NCI-H2029 treated with DMSO at 0.1 percent for 48 hours (cell line): ENCODE data around the gene SAMD8.
"Not testable (repeated sequence)": the region's sequence is repeated elsewhere in the genome, so short reads cannot be mapped to it uniquely, and the experiment has no call there.

Experiments used
- DNase-seq: peaks from one replicate; lab custom pipeline; 2025; lab: John Stamatoyannopoulos, UW

SAMD8 gene

DNA sequence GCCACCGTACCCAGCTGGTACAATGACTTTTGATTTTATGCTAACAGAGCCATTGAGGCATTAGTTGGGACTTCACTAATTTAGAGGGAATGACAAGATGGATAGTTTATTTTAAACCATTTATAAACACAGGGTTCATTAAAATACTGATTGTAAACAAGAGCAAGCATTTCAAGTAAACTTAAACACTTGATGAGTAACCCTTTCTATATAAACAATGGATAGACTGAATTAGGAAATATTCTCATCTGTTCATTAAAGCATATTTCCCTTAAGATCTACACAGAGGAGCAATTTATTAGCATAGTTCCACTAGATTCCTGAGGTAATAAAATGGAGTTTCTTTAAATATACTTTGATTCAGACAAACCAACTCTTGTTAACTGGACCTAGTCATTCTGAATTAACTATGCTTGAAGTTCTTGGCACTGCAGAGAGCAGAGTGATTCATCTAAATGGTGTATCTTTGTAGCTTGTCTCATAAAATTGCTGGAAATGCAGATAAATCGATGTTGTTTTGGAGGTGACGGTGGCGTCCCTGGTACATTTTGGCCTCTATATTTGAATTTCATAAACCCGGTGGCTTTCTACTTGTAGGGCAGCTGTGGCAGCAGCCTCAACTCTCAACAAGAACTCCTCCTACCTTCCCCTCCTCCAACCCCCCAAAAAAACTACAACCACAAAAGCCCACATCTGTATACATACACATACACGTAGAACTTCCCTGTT is 83.7 kb downstream of the SAMD8 start:
- no peak for DNase-seq

DNA sequence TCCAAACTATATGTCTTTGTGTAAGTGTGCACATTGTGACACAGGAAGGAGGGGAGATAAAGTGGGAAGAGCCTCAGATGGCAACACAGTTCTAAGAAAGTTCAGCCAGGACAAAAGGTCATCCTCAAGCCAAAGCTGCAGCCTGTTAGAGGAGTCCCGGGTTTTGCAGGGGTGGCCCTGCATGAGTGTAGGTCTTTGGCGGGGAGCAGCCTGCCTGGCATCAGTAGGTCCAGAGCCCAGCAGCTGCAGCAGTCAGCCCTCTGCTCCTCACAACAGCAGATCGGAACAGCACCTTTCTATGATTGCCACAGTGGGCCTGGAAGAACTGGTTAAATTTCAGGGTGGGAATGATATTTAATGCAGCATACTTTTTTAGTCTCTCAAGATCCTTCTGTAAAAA is 85.6 kb downstream of the SAMD8 start:
- no peak for DNase-seq

DNA sequence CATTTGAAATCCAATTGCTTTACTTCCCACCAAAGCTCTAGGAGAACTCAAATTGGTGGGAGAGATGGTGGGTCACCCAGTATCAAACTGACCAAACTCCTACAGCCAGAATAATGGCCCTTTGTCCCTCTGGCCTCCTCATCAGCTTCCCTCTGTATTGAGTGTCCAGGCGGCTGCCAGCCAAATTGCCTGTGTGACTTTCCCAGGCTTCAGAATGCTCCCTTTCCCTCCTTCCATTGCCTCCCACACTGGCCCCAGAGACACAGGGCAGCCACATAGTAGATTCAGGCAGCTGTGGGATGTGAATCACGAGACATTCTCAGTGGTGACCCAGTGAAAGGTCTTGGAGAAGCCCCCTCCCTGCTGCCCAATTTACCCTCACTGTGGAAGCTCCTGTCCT is 86.5 kb downstream of the SAMD8 start:
- no peak for DNase-seq

DNA sequence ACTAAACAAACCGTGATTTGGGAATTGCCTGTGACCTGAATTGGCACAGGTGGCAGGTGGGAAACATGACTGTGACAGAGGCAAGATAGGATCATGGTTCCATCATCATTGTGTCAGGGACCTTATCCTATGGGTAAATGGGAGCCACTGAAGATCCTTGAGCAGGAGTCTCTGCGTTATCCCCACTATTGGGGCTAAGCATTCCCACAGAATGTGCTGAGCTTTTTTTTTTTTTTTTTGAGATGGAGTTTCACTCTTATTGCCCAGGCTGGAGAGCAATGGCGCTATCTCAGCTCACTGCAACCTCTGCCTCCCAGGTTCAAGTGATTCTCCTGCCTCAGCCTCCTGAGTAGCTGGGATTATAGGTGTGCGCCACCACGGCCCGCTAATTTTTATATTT is 88.5 kb downstream of the SAMD8 start:
- DNase-seq: not testable (repeated sequence)

DNA sequence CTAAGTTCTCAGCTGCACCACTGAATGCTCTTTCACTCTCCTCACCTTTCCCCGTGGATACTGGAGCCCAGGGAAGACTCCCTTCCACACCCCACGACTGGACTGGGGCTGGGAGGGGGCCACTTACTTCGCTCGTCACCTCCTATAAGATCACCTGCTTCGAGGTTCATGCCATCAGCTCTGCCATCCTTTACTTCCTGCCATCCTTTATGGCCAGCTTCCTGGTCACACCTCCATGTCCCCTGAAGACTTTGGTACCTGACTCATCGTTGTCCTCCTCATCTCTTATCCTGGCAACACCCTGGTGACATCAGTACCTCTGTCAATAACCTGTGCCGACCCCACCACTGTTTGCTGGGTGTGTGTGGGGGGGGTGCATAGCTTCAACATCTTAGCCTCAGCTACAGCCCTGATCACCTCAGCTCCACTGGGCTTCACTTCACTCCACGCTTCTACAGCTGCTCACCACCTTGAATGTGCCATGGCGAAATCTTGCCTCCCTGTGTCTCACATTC is 90.4 kb downstream of the SAMD8 start:
- no peak for DNase-seq

DNA sequence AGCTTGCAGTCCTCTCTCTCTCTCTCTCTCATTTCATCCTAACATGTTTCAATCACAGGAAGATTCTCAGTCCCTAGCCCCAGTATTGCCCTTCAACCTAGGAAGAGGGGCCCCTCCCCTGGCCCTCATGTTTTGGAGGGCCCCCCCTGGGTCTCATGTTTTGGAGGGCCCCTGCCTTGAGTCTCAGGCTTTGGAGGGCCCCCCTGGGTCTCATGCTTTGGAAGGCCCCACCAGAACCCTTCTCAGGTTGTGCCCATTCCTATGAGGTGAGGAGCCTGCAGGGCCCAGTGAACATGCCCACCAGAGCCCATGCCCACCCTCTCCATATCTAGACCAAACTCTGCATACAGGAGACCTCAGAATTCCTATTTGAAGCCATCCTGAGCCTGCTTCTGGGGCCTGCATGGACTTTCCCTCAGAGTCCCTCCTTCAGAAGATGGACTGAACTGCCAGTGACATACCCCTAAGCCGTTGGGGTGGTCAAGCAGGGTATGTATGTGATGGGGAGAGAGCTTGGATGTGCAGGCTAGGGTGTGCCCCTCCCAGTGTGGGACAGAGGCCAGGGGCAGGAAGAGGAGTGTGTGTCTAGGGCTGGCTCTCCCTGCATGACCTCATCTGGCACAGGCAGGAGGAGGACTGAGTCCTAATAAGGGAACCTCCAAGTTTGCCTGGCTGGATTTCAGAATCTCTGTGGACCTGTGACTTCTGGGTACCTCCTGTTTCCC is 91.0 kb downstream of the SAMD8 start:
- DNase-seq: no peak

DNA sequence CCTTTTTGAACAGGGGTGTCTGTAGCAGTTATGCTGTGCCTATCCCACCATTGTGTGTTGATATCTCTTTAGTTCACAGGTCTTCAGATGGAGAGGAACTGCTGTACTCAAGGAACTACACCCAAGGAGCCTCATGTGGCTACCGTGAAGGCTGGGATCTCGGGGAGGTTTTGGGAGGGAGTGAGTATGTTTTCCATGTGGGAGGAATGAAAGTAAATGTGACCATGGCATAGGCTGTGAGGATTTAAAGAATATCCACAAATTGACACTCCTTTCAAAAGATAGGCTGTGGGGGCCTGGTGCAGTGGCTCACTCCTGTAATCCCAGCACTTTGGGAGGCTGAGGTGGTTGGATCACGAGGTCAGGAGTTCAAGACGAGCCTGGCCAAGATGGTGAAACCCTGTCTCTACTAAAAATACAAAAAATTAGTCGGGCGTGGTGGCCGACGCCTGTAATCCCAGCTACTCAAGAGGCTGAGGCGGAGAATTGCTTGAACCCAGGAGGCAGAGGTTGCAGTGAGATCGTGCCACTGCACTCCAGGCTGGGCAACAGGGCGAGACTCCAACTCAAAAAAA is 91.7 kb downstream of the SAMD8 start:
- DNase-seq: not testable (repeated sequence)

DNA sequence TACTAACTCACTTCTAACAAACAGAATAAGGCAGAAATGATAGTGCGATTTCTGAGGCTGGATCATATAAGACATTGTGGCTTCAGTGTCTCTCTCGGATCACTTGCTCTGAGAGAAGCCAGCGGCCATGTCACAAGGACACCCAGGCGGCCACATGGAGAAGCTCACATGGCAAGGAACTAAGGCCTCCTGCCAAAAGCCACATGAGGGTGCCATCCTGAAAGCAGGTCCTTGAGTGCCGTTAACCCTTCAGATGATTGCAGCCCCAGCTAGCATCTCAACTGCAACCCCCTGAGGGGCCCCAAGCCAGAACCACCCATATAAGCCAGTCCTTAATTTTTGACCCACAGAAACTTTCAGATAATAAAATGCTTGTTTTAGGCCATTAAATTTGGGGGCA is 92.3 kb downstream of the SAMD8 start:
- DNase-seq: no peak

DNA sequence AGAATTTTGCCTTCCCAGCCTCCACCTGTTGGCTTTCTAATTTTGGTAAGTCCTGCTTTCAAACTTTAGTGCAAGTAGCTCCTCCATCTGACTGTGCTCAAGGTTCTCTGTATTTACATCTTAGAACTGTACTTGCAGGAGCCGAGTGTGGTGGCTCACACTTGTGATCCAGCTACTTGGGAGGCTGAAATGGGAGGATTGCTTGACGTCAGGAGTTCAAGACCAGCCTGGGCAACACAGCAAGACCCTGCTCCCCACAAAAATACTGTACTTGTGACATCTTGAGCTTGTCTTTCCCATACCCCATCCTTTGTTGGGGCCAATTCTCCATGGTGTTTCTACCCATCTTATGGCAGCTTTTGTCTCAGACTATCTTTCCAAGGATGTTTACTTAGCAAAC is 94.5 kb downstream of the SAMD8 start:
- DNase-seq: no peak

DNA sequence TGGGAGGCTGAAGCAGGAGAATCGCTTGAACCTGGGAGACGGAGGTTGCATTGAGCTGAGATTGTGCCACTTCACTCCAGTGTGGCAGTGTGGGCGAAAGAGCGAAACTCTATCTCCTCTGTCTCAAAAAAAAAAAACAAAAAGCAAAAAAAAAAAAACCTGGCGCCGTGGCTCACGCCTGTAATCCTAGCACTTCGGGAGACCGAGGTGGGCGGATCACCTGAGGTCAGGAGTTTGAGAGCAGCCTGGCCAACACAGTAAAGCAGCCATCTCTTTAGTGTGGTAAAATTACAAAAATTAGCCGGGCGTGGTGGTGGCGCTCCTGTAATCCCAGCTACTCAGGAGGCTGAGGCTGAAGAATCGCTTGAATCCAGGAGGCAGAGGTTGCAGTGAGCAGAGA is 95.2 kb downstream of the SAMD8 start:
- not testable (repeated sequence) for DNase-seq

DNA sequence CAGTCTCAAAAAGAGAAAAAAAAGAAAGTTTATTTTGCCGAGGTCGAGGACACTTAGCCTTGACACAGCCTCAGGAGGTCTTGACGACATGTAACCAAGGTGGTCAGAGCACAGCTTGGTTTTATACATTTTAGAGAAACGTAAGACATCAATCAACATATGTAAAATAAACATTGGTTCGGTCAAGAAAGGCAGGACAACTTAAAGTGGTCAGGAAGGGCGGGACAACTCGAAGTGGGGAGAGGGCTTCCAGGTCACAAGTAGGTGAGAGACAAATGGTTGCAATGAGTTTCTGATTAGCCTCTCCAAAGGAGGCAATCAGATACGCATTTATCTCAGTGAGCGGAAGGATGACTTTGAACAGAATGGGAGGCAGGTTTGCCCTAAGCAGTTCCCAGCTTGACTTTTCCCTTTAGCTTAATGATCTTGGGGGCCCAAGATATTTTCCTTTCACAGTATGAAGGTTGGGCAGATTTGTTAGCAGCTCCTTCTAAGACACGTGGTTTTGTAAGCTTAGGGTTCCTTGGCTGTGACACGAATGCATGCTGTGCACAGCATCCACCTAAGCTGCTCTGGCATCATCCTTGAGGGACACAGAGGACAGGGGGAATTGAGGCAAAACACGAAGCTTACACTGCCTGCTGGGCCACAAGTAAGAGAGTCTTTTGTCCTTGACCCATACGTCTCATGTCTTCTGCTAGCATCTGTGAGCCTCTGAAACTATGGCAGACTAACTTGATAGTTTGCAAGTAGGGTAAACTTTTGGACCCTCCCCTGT is 95.8 kb downstream of the SAMD8 start:
- DNase-seq: no peak

DNA sequence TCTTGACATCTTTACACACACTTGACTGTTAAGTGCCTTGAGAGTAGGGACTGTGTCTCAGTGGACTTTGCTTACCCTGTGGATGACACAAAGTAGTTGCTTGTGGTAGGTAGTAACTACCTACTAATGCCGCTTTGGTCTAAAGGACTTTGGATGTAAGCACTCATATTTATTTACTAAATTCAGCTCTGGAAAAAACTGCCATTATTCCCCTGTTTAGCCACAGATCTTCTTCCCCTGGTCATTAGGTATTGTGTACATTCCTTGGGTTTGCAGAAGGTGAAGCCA is 96.3 kb downstream of the SAMD8 start:
- DNase-seq: no peak

DNA sequence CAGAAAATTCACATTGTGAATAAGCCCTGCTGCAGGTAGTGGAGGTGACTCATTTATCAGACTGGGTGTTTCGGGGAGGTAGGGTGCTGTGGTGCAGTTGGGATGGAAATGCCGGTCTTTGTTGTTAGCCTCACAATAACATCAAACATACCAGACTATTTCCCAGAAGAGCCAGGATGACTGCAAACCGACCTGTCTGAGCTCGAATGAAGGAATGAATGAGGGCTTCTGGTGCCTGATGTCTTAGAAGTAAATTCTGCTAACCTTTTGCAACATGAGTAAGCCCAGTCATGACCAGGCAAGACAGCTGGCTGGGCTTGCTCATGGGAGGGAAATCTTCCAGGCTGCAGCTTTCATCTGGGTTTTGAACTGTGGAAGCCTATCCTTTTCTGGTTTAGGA is 96.7 kb downstream of the SAMD8 start:
- DNase-seq: no peak

DNA sequence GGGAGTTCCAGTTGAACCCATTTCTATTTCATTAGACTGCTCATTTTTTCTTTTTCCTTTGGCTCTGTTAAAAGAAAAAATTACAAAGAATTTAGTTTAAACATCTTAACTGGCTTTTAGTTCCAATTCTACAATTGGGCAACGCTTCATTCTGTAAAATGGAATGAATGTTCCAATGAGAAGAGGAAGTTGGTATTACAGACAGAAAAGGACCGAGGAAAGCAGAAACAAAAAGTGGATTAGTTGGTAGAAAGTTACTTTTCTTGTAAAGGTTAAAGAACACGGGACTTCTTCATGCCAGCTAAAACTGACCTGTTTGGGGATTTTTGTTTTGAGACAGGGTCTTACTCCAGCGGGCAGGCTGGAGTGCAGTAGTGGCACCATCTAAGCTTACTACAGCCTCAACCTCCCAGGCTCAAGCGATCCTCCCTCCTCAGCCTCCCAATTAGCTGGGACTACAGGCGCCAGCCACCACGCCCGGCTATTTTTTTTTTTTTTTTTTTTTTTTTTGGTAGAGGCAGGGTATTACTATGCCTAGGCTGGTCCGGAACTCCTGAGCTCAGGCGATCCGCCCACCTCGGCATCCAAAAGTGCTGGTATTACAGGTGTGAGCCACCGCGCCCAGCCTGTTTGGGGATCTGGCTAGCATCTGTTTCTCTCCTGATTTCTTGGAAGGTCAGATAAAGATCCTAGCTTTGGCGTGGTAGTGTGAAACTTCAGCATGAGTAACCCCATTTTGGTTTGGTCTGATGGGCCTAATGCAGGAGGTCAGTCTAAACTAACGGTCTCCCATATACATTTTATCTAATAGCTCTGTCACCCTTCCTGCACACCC is 97.8 kb downstream of the SAMD8 start:
- DNase-seq: no peak

DNA sequence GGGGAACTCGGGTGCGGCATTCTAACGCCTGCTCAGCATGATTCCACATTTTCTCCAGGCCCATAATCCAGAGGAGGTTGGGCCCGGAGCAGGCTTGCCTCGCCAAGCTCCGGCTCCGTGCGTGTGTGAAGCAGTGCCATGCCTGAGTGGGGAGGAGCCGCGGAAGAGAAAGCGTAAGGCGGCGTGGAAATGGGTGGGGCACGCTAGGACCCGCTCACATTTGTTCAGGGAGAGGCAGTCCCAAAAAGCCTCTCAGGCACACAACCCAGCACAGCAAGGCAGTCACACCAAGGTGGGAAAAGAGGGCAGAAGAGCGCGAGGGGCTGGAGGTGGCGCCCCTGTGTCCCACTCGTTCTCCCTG is 98.4 kb downstream of the SAMD8 start:
- no peak for DNase-seq

DNA sequence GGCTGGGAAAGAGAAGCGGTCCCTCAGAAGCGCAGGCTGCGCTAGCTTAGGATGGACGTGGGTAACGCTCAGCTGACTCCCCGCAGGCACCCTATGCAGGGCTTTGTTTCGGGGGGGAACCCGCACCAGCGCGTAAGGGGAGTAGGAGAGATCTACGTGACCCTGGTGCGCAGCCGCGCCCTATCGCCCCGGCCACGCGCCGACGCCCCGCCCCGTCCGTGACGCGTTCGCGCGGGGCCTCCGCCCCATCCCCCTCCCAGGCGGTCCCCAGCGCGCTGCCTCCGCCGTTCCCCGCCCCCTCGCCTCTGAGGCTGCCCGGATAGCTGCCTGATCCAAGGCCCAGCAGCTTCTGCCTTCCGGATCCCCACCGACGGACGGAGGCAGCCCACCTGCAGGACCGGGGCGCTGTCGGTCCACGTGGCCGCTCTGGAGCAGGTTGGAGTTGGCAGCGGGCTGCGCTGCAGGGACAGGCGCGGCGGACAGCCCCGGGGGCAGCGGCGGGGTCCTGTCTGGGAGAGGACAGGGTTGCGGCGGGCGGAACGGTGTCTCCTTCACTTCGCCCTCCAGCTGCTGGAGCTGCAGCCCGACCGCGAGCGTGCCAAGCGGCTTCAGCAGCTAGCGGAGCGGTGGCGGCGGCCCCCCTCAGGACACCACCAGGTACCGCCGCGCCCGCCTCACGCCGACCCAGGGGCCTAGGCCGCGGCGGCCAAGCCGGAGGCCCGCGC is 99.0 kb downstream of the SAMD8 start, which contains the start of gene VDAC2:
TSS of gene VDAC2 (plus strand) at position 515 of the 725 bp plus-strand sequence. CDS start 363 bp downstream, outside the sequence.
- no peak for DNase-seq

DNA sequence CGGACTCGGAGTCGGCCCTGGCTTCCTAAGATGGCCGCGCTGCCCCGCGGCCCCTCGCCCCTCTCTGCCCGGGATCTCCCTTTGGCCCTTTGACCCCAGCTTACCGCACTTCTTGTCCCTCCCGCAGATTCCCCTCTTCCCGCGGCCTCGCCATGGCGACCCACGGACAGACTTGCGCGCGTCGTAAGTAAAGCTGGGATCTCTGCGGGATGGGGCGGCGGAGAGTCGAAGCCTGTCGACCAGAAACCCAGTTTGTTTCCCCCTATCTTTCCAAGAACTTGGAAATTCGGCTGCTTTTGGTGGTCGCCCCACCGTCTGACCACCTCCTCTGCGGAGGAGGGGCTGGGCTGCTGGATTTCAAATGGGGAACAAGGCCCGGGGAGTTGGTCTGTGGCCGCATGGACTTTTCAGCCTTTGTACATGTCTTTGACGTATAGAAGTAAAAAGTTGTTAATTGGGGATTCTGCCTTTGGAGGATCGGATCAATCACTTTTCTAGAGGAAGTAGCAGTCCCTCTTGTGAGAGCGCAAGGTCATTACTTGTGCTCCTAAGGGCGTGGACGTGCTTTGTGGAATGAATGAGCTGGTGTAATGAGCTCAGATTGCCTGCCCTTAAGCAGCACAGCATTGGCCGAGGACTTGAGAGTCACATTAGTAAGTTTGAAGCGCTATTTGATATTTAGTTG is 99.7 kb downstream of the SAMD8 start:
- no peak for DNase-seq

DNA sequence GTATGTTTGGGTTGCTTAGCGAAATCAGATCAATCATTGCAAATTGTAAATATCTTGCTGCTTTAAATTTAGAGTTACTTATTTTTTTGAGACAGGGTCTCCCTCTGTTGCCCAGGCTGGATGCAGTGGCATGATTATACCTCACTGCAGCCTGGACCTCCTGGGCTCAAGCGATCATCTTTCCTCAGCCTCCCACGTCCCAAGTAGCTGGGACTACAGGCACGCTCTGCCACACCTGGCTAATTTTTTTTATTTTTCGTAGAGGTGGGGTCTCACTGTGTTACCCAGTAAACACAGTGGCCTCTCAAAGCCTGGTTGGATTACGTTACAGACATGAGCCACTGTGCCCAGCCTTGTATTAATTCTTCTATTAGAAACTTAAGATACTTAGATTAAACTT is 100.9 kb downstream of the SAMD8 start:
- DNase-seq: no peak

DNA sequence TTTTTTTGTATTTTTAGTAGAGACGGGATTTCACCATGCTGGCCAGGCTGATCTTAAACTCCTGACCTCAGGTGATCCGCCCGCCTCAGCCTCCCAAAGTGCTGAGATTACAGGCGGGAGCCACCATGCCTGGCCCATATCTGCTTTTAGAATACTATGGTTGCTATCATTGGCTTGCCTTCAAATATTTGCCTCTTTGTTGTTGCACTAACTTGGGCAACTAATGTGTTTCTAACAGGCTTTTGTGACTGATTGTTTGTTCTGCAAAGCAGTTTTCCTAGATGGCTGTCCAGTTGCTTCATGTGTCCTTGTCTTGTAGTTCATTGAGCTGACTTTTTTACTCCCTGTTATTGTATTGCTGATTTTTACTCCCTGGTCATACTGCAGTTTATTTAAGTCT is 108.8 kb downstream of the SAMD8 start:
- DNase-seq: no peak

DNA sequence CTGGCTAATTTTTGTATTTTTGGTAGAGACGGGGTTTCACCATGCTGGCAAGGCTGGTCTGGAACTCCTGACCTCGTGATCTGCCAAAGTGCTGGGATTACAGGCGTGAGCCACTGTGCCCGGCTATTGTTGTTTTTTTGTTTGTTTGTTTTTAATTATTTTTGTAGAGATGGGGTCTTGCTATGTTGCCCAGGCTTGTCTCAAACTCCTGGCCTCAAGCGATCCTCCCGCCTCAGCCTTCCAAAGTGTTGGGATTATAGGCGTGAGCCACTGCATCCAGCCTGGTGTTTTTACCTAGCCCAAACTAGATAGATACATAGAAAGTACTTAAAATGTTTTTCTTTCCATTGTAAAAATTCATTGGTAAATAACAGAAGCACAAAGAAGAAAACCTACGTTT is 110.0 kb downstream of the SAMD8 start:
- DNase-seq: not testable (repeated sequence)
